ENCODE measurements around the gene GATB.

GATB gene

GRCh38 chr4:151641167-151641566, 119.6 kb downstream of the GATB start:
- DNase-seq, result no peak

- DNase-seq, result no peak
These were observed 120.4 kb downstream of the GATB start for GRCh38 chr4:151640381-151640780.

- DNase-seq, result no peak
These were observed 122.4 kb downstream of the GATB start for GRCh38 chr4:151638295-151638858.

- DNase-seq, result no peak
These were observed 129.5 kb downstream of the GATB start for GRCh38 chr4:151631349-151631748.

GRCh38 chr4:151629097-151629783, 131.6 kb downstream of the GATB start:
- no peak for DNase-seq

GRCh38 chr4:151628001-151628608, 132.7 kb downstream of the GATB start:
- no peak for DNase-seq

- no peak for DNase-seq
These were observed 133.3 kb downstream of the GATB start for GRCh38 chr4:151627491-151627890.

- DNase-seq, result no peak
These were observed 134.1 kb downstream of the GATB start for GRCh38 chr4:151626751-151627150.

GRCh38 chr4:151626228-151626627, 134.6 kb downstream of the GATB start:
- no peak for DNase-seq

- no peak for DNase-seq
These were observed 135.9 kb downstream of the GATB start for GRCh38 chr4:151624626-151625565.

Data from NCI-H526 (cell line).